ENCODE data around the gene WDR90. TPM values are rescaled to one million over a fixed set of nuclear protein-coding genes. Genes with fewer than 3 reads are reported as not detected.
A peak's percentile ranks its signal among the peaks of the same experiment; 100 is the strongest.

WDR90 gene
- total RNA-seq, 1 experiment from 2014 or later, result 68.2 TPM

- H3K14ac ChIP-seq (ENCODE audit: insufficient read depth, low read length), result no peak overlapping the region
- no peak overlapping the region for H2BK5ac ChIP-seq (ENCODE audit: insufficient read length, low read length)
- H3K36me3 Mint-ChIP-seq (ENCODE audit: insufficient read depth in 1 of 3, low read depth in 3 of 3), result peaks cover 0 to 3% (median 0%) of the 10 kb centered on the region in 3 experiments; a peak in 2 of 7 replicates
- no peak overlapping the region for H3K4ac ChIP-seq (ENCODE audit: low read depth, low read length)
- 0 out of 5 replicates have a peak overlapping the region, but pooled peaks of 1 of the 2 experiments have one; percentile 23 for H3K4me3 Mint-ChIP-seq
- H3K9ac ChIP-seq (ENCODE audit: extremely low read depth, insufficient read length, low read length), result no peak overlapping the region
- no peaks in the 10 kb centered on the region for H3K79me2 ChIP-seq (ENCODE audit: insufficient read depth, low read length)
- H3K4me1 Mint-ChIP-seq, result peaks cover 0 to 5% of the 10 kb centered on the region in 2 experiments; a peak in 1 of 4 replicates
- WGBS (ENCODE audit: extremely low coverage, insufficient read length, low lambda C conversion rate), result no CpG with 5 or more reads among the region's 76 CpGs
- H3K9me3 Mint-ChIP-seq, result no peaks in the 10 kb centered on the region
- no peak overlapping the region for H3T11ph ChIP-seq (ENCODE audit: low read length)
- no peak overlapping the region for H4K91ac ChIP-seq (ENCODE audit: insufficient read length, low read depth, low read length)
- no peak overlapping the region for H4K8ac ChIP-seq (replicated peaks; ENCODE audit: insufficient read length, low read depth, low read length)
- H3K27ac Mint-ChIP-seq, result no peak overlapping the region
- H3K4me2 ChIP-seq (ENCODE audit: insufficient read depth, insufficient read length, low read length), result no peak overlapping the region
- H3K27me3 Mint-ChIP-seq (ENCODE audit: low read depth), result peaks cover 87% of the 10 kb centered on the region
- no peak overlapping the region for H3K56ac ChIP-seq (ENCODE audit: insufficient read length, low read depth, low read length)
- no peak overlapping the region for H2AK5ac ChIP-seq (ENCODE audit: insufficient read length, low read length)
- no peak overlapping the region for H4K5ac ChIP-seq (ENCODE audit: insufficient read length, low read depth, low read length)
- no peak overlapping the region for H2BK15ac ChIP-seq (ENCODE audit: low read depth, low read length)
- H3K27me3 ChIP-seq (ENCODE audit: insufficient read depth, low read length), result peaks cover 40% of the 10 kb centered on the region
- no peak overlapping the region for H2BK20ac ChIP-seq (ENCODE audit: low read depth, low read length, poor library complexity, severe bottlenecking)
- H3K79me1 ChIP-seq (ENCODE audit: insufficient read depth, low read depth, low read length, poor library complexity, severe bottlenecking), result no peaks in the 10 kb centered on the region
- peak; percentile 69 for DNase-seq
- no peaks in the 10 kb centered on the region for H3K23me2 ChIP-seq (ENCODE audit: insufficient read length, low read depth, low read length, poor library complexity, severe bottlenecking)
- no peak overlapping the region for H3K23ac ChIP-seq (ENCODE audit: insufficient read length, low read depth, low read length)
- no peak overlapping the region for H2BK12ac ChIP-seq (ENCODE audit: insufficient read length, low read depth, low read length)
- no peak overlapping the region for H2BK120ac ChIP-seq (ENCODE audit: low read depth, low read length, poor library complexity, severe bottlenecking)
- H4K20me1 ChIP-seq (ENCODE audit: control insufficient read depth, insufficient read depth, insufficient read length), result no peaks in the 10 kb centered on the region
- TF ChIP-seq CTCF (conservative IDR thresholded peaks at IDR 0.05), result no peak
- H3K27ac ChIP-seq (ENCODE audit: insufficient read length, low read depth, low read length), result no peak overlapping the region
- no peak overlapping the region for H2AFZ ChIP-seq (ENCODE audit: low read length)
- no peaks in the 10 kb centered on the region for H3K4me1 ChIP-seq (ENCODE audit: insufficient read depth, low read length)
- H3K9me3 ChIP-seq (ENCODE audit: control insufficient read depth, low read depth, low read length), result no peaks in the 10 kb centered on the region
- no peak overlapping the region for H3K18ac ChIP-seq (ENCODE audit: insufficient read length, low read depth, low read length)
Observed at GRCh38 chr16:700684-701584, 51.8 kb downstream of the WDR90 start.
